Chondrocyte (in vitro differentiated cells): ENCODE data around the gene PRR18. TPM values are rescaled to one million over a fixed set of nuclear protein-coding genes. Genes with fewer than 3 reads are reported as not detected.

Experiments used
- DNase-seq: peaks from one replicate; pipeline ENCODE4 v3.0.0; 2021; ENCODE audit warnings: mixed read lengths, low spot score
- H3K27ac Mint-ChIP-seq: one replicate; pipeline ENCODE4 v1.8.0; 2021; ENCODE audit warnings: mild to moderate bottlenecking, moderate library complexity, mixed read lengths; ENCODE audit not compliant: unreplicated experiment
- H3K27me3 Mint-ChIP-seq: 2 replicates; pipeline ENCODE4 v1.8.0; 2021; ENCODE audit warnings: low read depth, mixed read lengths
- H3K36me3 Mint-ChIP-seq: 2 replicates; pipeline ENCODE4 v1.8.0; 2021; ENCODE audit warnings: low read depth, mixed read lengths
- H3K4me1 Mint-ChIP-seq: 2 replicates; pipeline ENCODE4 v1.8.0; 2021; ENCODE audit warnings: low read depth, mild to moderate bottlenecking, mixed read lengths
- H3K4me3 Mint-ChIP-seq: one replicate; pipeline ENCODE4 v1.8.0; 2021; ENCODE audit warnings: mild to moderate bottlenecking, moderate library complexity, mixed read lengths; ENCODE audit not compliant: unreplicated experiment
- H3K9me3 Mint-ChIP-seq: 2 replicates; pipeline ENCODE4 v1.8.0; 2021; ENCODE audit warnings: low read depth, mixed read lengths
- CTCF ChIP-seq: fragments of 200-600 bp; sonication (generic); IDR thresholded peaks from 2 replicates; pipeline ENCODE4 v1.5.0; 2021; ENCODE audit warnings: antibody characterized with exemption, mild to moderate bottlenecking, moderate library complexity
- total RNA-seq: library from RNA; stranded (reverse); gene quantifications from 3 replicates; pipeline ENCODE4 v1.2.1, GENCODE V29; 2021

The PRR18 gene
- total RNA-seq, 1 donor from 2014 or later: 0.70 TPM

- H3K27me3 Mint-ChIP-seq: peaks cover 26% of the 10 kb centered on the region
- H3K4me1 Mint-ChIP-seq: peaks cover 4% of the 10 kb centered on the region
- H3K36me3 Mint-ChIP-seq: no peaks in the 10 kb centered on the region
- no peak overlapping the region for H3K4me3 Mint-ChIP-seq
- no peaks in the 10 kb centered on the region for H3K9me3 Mint-ChIP-seq
- no peak for DNase-seq
- no peak overlapping the region for H3K27ac Mint-ChIP-seq
- TF ChIP-seq CTCF: no peak
These were observed 835 bp downstream of the PRR18 start for GRCh38 chr6:166307082-166308032.

- no peak for DNase-seq
- no peak overlapping the region for H3K27ac Mint-ChIP-seq
- peak overlapping the region; percentile 46 for H3K4me3 Mint-ChIP-seq
- H3K27me3 Mint-ChIP-seq: peaks cover 26% of the 10 kb centered on the region
- peaks cover 4% of the 10 kb centered on the region for H3K4me1 Mint-ChIP-seq
- no peaks in the 10 kb centered on the region for H3K36me3 Mint-ChIP-seq
- no peaks in the 10 kb centered on the region for H3K9me3 Mint-ChIP-seq
- TF ChIP-seq CTCF: no peak
These were observed 1.7 kb downstream of the PRR18 start for GRCh38 chr6:166306378-166307081.

- H3K27ac Mint-ChIP-seq: no peak overlapping the region
- peaks cover 4% of the 10 kb centered on the region for H3K4me1 Mint-ChIP-seq
- H3K9me3 Mint-ChIP-seq: no peaks in the 10 kb centered on the region
- no peak overlapping the region for H3K4me3 Mint-ChIP-seq
- DNase-seq: no peak
- no peaks in the 10 kb centered on the region for H3K36me3 Mint-ChIP-seq
- no peak for TF ChIP-seq CTCF
- peaks cover 26% of the 10 kb centered on the region for H3K27me3 Mint-ChIP-seq
These were observed 2.6 kb downstream of the PRR18 start for GRCh38 chr6:166305562-166306117.

- H3K4me1 Mint-ChIP-seq: peaks cover 4% of the 10 kb centered on the region
- H3K27ac Mint-ChIP-seq: no peak overlapping the region
- DNase-seq: no peak
- peaks cover 18% of the 10 kb centered on the region for H3K27me3 Mint-ChIP-seq
- no peak overlapping the region for H3K4me3 Mint-ChIP-seq
- no peak for TF ChIP-seq CTCF
- no peaks in the 10 kb centered on the region for H3K36me3 Mint-ChIP-seq
- H3K9me3 Mint-ChIP-seq: no peaks in the 10 kb centered on the region
These were observed 4.1 kb downstream of the PRR18 start for GRCh38 chr6:166304106-166304505.
